Ascending aorta (tissue), 2 donors: Measurements from ENCODE around the gene PCED1A. TPM values are rescaled to one million over a fixed set of nuclear protein-coding genes. Genes with fewer than 3 reads are reported as not detected.

Source experiments
- DNase-seq, 2 donors: peaks; one replicate each; pipeline ENCODE4 v3.0.0-alpha.2; 2019; ENCODE audit warnings: low spot score in 2 of 2
- H3K27ac ChIP-seq, 2 donors: fragments of 200-600 bp; sonication (generic); one replicate each; pipeline ENCODE4 v1.5.1; 2016 to 2017; ENCODE audit warnings: mild to moderate bottlenecking in 1 of 2
- H3K27me3 ChIP-seq: fragments of 200-600 bp; sonication (generic); one replicate; pipeline ENCODE4 v1.5.1; 2017
- H3K36me3 ChIP-seq, 2 donors: fragments of 200-600 bp; sonication (generic); one replicate each; pipeline ENCODE4 v1.5.1; 2016
- H3K4me1 ChIP-seq, 2 donors: fragments of 200-600 bp; sonication (generic); one replicate each; pipeline ENCODE4 v1.5.1; 2016 to 2017; ENCODE audit warnings: mild to moderate bottlenecking in 1 of 2
- H3K4me3 ChIP-seq, 2 donors: fragments of 200-600 bp; sonication (generic); one replicate each; pipeline ENCODE4 v1.5.1; 2016 to 2017; ENCODE audit warnings: mild to moderate bottlenecking in 1 of 2
- H3K9me3 ChIP-seq, 2 donors: fragments of 200-600 bp; sonication (generic); one replicate each; pipeline ENCODE4 v1.5.1; 2016
- CTCF ChIP-seq, 3 experiments: fragments of 200-600 bp in 2 of 3; fragments of 450-650 bp in 1 of 3; sonication (generic) in 2 of 3; IDR thresholded peaks; one replicate each; pipeline ENCODE4 v1.5.1; 2016 to 2019; ENCODE audit warnings: antibody characterized with exemption in 3 of 3, mild to moderate bottlenecking in 1 of 3, moderate library complexity in 1 of 3
- intact Hi-C: fragments of 100-400 bp; cut with DNase I; formaldehyde crosslinking; loops from one replicate; pipeline ENCODE4 v1.15.1; 2023
- total RNA-seq: library from RNA; depleted of rRNA; stranded (reverse); fragments of >200 nt; gene quantifications from one replicate; pipeline ENCODE4 v1.1.0, GENCODE V29; 2016

The PCED1A gene
- total RNA-seq, 1 donor from 2014 or later = 49.7 TPM

GRCh38 chr20:2825761-2826160, 14.7 kb downstream of the PCED1A start:
- Histone ChIP-seq H3K4me1 (no peaks in the 10 kb centered on the region), H3K36me3 (no peaks in the 10 kb centered on the region), H3K4me3 (no peak overlapping the region), H3K27me3 (peaks cover 12% of the 10 kb centered on the region), H3K9me3 (no peaks in the 10 kb centered on the region), H3K27ac (no peak overlapping the region)
- intact Hi-C loops = no loop called here
- TF ChIP-seq CTCF (IDR thresholded peaks at IDR 0.05) = no peak
- DNase-seq = no peak

- Histone ChIP-seq H3K9me3 (no peaks in the 10 kb centered on the region), H3K27me3 (peaks cover 17% of the 10 kb centered on the region), H3K27ac (no peak overlapping the region), H3K36me3 (no peaks in the 10 kb centered on the region), H3K4me3 (no peak overlapping the region), H3K4me1 (no peaks in the 10 kb centered on the region)
- no peak for TF ChIP-seq CTCF (IDR thresholded peaks at IDR 0.05)
- peak in 1 of 2 donors; percentile 54 for DNase-seq
- intact Hi-C loops = no loop called here
Measured at GRCh38 chr20:2822073-2822472, 18.4 kb downstream of the PCED1A start.

GRCh38 chr20:2820896-2821869, 19.3 kb downstream of the PCED1A start:
- no peaks in the 10 kb centered on the region for H3K9me3 ChIP-seq
- DNase-seq = peak in 1 of 2 donors; percentile 54
- intact Hi-C loops = no loop called here
- no peaks in the 10 kb centered on the region for H3K4me1 ChIP-seq
- no peaks in the 10 kb centered on the region for H3K36me3 ChIP-seq
- H3K27me3 ChIP-seq = peaks cover 17% of the 10 kb centered on the region
- H3K4me3 ChIP-seq = peak overlapping the region in 1 of 2 donors; percentile 30
- H3K27ac ChIP-seq = no peak overlapping the region
- TF ChIP-seq CTCF (IDR thresholded peaks at IDR 0.05) = no peak

GRCh38 chr20:2820084-2820895, 20.2 kb downstream of the PCED1A start:
- intact Hi-C loops = no loop called here
- Histone ChIP-seq H3K27ac (no peak overlapping the region), H3K36me3 (no peaks in the 10 kb centered on the region), H3K4me1 (no peaks in the 10 kb centered on the region), H3K27me3 (peaks cover 17% of the 10 kb centered on the region), H3K9me3 (no peaks in the 10 kb centered on the region), H3K4me3 (peak overlapping the region in 1 of 2 donors; percentile 30)
- DNase-seq = peak in 1 of 2 donors; percentile 58
- no peak for TF ChIP-seq CTCF (IDR thresholded peaks at IDR 0.05)

- peaks cover 17% of the 10 kb centered on the region for H3K27me3 ChIP-seq
- H3K27ac ChIP-seq = no peak overlapping the region
- intact Hi-C loops = no loop called here
- no peaks in the 10 kb centered on the region for H3K36me3 ChIP-seq
- no peak for TF ChIP-seq CTCF (IDR thresholded peaks at IDR 0.05)
- H3K4me3 ChIP-seq = no peak overlapping the region
- no peaks in the 10 kb centered on the region for H3K4me1 ChIP-seq
- DNase-seq = peak in 1 of 2 donors; percentile 53
- no peaks in the 10 kb centered on the region for H3K9me3 ChIP-seq
Measured at GRCh38 chr20:2817891-2818595, 22.4 kb downstream of the PCED1A start.
